H1 (cell line): Measurements from ENCODE around the gene CRYGB. TPM values are rescaled to one million over a fixed set of nuclear protein-coding genes. Genes with fewer than 3 reads are reported as not detected.
A peak's percentile ranks its signal among the peaks of the same experiment; 100 is the strongest.

Source experiments
- CBX8 ChIP-seq: fragments of 300-800, 300-1000 bp; sonication (generic); IDR thresholded peaks from 2 replicates; pipeline ENCODE4 v1.7.1; 2016; ENCODE audit warnings: low read depth, low read length, borderline replicate concordance
- CHD7 ChIP-seq: fragments of 300-600 bp; sonication (generic); IDR thresholded peaks from 2 replicates; pipeline ENCODE4 v1.7.1; 2012; ENCODE audit warnings: low read length, moderate library complexity, mild to moderate bottlenecking, inconsistent platforms; ENCODE audit not compliant: insufficient replicate concordance
- E2F6 ChIP-seq: IDR thresholded peaks from 2 replicates; pipeline ENCODE4 v1.6.1; 2012; ENCODE audit warnings: inconsistent platforms
- EGR1 ChIP-seq: IDR thresholded peaks from 2 replicates; pipeline ENCODE4 v1.6.1; 2011; ENCODE audit warnings: low read depth, low read length, borderline replicate concordance
- KDM4A ChIP-seq: IDR thresholded peaks from one replicate; pipeline ENCODE4 v1.7.1; 2012; ENCODE audit warnings: low read depth, mild to moderate bottlenecking, moderate library complexity, low read length, inconsistent platforms; ENCODE audit not compliant: severe bottlenecking
- KDM5A ChIP-seq: fragments of 200-600 bp; IDR thresholded peaks from 2 replicates; pipeline ENCODE4 v1.7.1; 2012; ENCODE audit warnings: mild to moderate bottlenecking, low read length, inconsistent platforms, mixed read lengths
- POU5F1 ChIP-seq: IDR thresholded peaks from 2 replicates; pipeline ENCODE4 v1.6.1; 2011; ENCODE audit warnings: low read depth, mild to moderate bottlenecking, low read length, moderate library complexity
- RAD21 ChIP-seq, 2 experiments: IDR thresholded peaks in 1 of 2; conservative IDR thresholded peaks in 1 of 2; 2 replicates each; pipeline ENCODE4 v1.6.1; 2011; ENCODE audit warnings: low read depth in 2 of 2, low read length in 2 of 2, improper control_type of control experiment in 1 of 2, inconsistent platforms in 1 of 2, mild to moderate bottlenecking in 1 of 2, moderate library complexity in 1 of 2
- RNF2 ChIP-seq: fragments of 200-900, 300-1000 bp; sonication (generic); IDR thresholded peaks from 2 replicates; pipeline ENCODE4 v1.7.1; 2016; ENCODE audit warnings: borderline replicate concordance, low read depth, mild to moderate bottlenecking, antibody characterized with exemption, low read length; ENCODE audit not compliant: poor library complexity, severe bottlenecking; ENCODE audit errors: missing control alignments
- TEAD4 ChIP-seq: IDR thresholded peaks from 2 replicates; pipeline ENCODE4 v1.6.1; 2012; ENCODE audit warnings: low read depth, low read length, inconsistent platforms, mixed read lengths
- polyA plus RNA-seq, 7 experiments: library from polyadenylated mRNA; depleted of rRNA in 3 of 7; stranded (reverse) in 5 of 7; unstranded in 2 of 7; fragments of >200 nt in 5 of 7; fragments of 200-250 nt in 2 of 7; gene quantifications; 1 replicate in 5 of 7; 2 replicates in 1 of 7; 4 replicates in 1 of 7; pipeline versions ENCODE4 v1.2.1 to v1.2.3, GENCODE V29; 2011 to 2013; ENCODE audit warnings: missing spikeins in 2 of 7, mixed read lengths in 2 of 7
- total RNA-seq: library from RNA; stranded (reverse); fragmentation: NEBNext Ultra II Directional; extraction: Animal tissue kit (Norgen Biotek cat#: 25700); gene quantifications from 2 replicates; pipeline ENCODE4 v1.2.1, GENCODE V29; 2021

The CRYGB gene
- total and polyA plus RNA-seq, 2 of the 8 experiments (the other 6 are each of a cell fraction or from before 2014, with no cell fraction given), result 0.38 TPM; not detected in 1

DNA sequence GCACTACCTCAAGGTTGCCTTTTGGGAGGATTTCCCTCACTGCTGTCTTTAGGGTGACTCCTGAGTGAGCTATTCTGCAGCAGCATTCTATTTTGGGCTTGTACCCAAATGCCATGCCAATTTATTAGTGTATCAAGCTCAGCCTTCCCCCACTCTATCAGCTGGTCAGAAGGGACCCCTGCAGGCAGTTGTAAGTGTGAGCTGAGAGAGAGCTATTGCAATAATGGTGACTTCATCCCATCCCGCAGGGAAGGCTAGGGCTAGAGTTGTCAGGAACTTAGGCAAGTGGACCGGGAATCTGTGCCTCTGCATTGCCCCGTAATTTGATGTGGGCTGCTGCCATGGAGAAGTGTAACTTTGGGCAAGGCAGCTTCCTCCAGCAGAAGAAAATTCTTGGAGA, 1.8 kb upstream of the CRYGB start (continued):
- TF ChIP-seq CHD7 (no peak), KDM4A (no peak), RAD21 (IDR thresholded peaks at IDR 0.05 in 1 of 2, conservative IDR thresholded peaks at IDR 0.05 in 1 of 2; ENCODE audit: low read depth in 2 of 2, low read length in 2 of 2) (peak; percentile 32 to 46; a peak in 2 of 4 replicates), EGR1 (no peak), CBX8 (no peak), TEAD4 (no peak), E2F6 (no peak), RNF2 (no peak), POU5F1 (no peak), KDM5A (no peak)
